ENCODE results near the gene SCP2. TPM values are rescaled to one million over a fixed set of nuclear protein-coding genes. Genes with fewer than 3 reads are reported as not detected.

The SCP2 gene
- total RNA-seq, 4 donors from 2014 or later: 97.8 to 194 (median 118) TPM

DNA sequence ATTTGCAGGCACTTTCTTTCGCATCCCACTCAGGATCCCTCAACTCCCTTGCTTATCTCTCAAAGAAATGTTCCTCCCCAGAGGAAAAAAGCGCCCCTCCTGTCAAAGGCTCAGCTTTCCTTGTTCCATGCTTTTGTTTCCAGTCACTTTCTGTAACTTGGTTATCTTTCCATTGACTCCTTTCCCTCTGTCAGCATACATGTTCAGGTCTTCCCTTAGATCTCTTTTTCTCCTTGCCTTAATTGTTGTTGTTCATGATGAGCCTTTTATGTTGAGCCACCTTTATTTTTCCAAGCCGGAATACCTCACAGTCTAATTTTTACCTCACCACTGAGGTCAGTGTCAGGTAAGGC lies 88.4 kb downstream of the SCP2 start:
- Histone ChIP-seq H3K4me3 (peak overlapping the region; percentile 43 to 72 (median 53)), H3K27me3 (no peaks in the 10 kb centered on the region), H3K36me3 (peaks cover 0 to 20% (median 0%) of the 10 kb centered on the region in 3 donors), H3K27ac (peak overlapping the region in 3 of 4 donors; percentile 39 to 75 (median 73)), H3K9me3 (no peaks in the 10 kb centered on the region), H3K4me1 (peaks cover 0 to 28% (median 4%) of the 10 kb centered on the region in 3 donors)
- TF ChIP-seq, protein P1, sequence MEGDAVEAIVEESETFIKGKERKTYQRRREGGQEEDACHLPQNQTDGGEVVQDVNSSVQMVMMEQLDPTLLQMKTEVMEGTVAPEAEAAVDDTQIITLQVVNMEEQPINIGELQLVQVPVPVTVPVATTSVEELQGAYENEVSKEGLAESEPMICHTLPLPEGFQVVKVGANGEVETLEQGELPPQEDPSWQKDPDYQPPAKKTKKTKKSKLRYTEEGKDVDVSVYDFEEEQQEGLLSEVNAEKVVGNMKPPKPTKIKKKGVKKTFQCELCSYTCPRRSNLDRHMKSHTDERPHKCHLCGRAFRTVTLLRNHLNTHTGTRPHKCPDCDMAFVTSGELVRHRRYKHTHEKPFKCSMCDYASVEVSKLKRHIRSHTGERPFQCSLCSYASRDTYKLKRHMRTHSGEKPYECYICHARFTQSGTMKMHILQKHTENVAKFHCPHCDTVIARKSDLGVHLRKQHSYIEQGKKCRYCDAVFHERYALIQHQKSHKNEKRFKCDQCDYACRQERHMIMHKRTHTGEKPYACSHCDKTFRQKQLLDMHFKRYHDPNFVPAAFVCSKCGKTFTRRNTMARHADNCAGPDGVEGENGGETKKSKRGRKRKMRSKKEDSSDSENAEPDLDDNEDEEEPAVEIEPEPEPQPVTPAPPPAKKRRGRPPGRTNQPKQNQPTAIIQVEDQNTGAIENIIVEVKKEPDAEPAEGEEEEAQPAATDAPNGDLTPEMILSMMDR (IDR thresholded peaks at IDR 0.05): no peak
- no peak for TF ChIP-seq POLR2A (IDR thresholded peaks at IDR 0.05)
- intact Hi-C loops (cut with DNase I): no loop called here
- WGBS, 2 donors: 23 to 29% methylated on average over 3 of the region's 3 CpGs
- DNase-seq: no peak

DNA sequence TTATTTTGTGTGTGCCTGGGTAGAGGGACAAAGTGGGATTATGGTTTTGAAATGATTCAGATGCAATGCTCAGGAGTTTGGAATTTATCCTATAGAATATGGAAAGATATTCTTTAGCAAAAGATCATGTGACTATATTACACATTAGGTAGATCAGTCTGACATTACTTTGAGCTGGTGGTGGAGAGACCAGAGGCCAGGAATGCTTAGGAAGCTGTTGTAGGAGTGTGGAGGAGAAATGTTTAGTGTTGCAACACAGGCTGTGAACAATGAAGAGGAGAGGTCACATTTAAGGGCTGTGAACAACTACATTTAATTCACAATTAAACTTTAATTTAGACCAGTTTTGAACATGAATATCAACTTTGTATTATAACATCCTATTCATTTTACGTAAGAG lies 89.6 kb downstream of the SCP2 start:
- Histone ChIP-seq H3K4me3 (no peak overlapping the region), H3K27me3 (no peaks in the 10 kb centered on the region), H3K36me3 (peaks cover 0 to 20% (median 0%) of the 10 kb centered on the region in 3 donors), H3K4me1 (peaks cover 0 to 28% (median 4%) of the 10 kb centered on the region in 3 donors), H3K9me3 (no peaks in the 10 kb centered on the region), H3K27ac (no peak overlapping the region)
- TF ChIP-seq, protein P1 (IDR thresholded peaks at IDR 0.05): no peak
- TF ChIP-seq POLR2A (IDR thresholded peaks at IDR 0.05): no peak
- intact Hi-C loops (cut with DNase I): no loop called here
- no peak for DNase-seq
- 92 to 100% methylated on average over 1 of the region's 1 CpG for WGBS, 2 donors

DNA sequence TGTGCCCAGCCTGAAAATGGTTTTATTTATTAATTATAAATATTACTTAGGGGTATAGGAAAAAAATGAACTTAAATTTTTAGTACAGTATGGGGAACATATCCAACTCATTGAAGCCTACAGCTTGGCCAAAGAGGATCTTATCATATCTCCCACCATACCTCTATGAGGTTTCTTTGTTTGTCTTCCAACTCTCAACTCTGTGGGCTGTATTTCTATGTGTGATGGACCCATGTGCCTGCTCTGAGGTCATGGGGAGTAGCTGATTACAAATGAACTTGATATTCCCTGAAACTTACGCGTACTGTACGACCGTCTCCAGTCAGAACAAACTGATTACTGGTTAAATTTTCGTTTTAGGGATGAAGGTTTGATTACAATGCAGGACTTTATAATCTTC lies 93.5 kb downstream of the SCP2 start:
- peaks cover 0 to 30% (median 5%) of the 10 kb centered on the region in 3 donors for H3K4me1 ChIP-seq
- 37 to 93% methylated on average over 5 of the region's 5 CpGs for WGBS, 2 donors
- H3K4me3 ChIP-seq: no peak overlapping the region

DNA sequence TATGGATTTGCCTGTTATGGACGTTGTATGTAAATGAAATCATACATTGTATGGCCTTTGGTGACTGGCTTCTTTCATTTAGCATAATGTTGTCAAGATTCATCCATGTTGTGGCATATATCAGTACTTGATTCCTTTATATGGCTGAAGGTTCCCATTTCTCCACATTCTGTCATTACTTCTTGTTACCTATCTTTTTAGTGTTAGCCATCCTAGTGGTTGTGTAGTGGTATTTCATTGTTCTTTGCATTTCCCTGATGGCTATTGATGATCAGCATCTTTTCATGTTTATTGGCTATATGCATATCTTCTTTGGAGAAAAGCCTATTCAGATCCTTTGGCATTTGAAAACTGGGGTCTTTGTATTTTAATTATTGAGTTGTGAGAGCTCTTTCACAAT lies 95.1 kb downstream of the SCP2 start:
- Histone ChIP-seq H3K27me3 (no peaks in the 10 kb centered on the region), H3K4me1 (peaks cover 0 to 25% (median 4%) of the 10 kb centered on the region in 3 donors), H3K4me3 (no peak overlapping the region), H3K9me3 (no peaks in the 10 kb centered on the region), H3K36me3 (peaks cover 0 to 30% (median 0%) of the 10 kb centered on the region in 3 donors), H3K27ac (no peak overlapping the region)
- 88 to 100% methylated on average over 1 of the region's 1 CpG for WGBS, 2 donors
- no peak for DNase-seq
- TF ChIP-seq, protein P1 (IDR thresholded peaks at IDR 0.05): peak in 1 of 6 experiments; percentile 5
- no peak for TF ChIP-seq POLR2A (IDR thresholded peaks at IDR 0.05)
- intact Hi-C loops (cut with DNase I): no loop called here

More for the DNA sequence above, 93.5 kb downstream of the SCP2 start:
- H3K9me3 ChIP-seq: no peaks in the 10 kb centered on the region
- H3K27me3 ChIP-seq: no peaks in the 10 kb centered on the region
- H3K27ac ChIP-seq: no peak overlapping the region
- TF ChIP-seq, protein P1 (IDR thresholded peaks at IDR 0.05): no peak
- TF ChIP-seq POLR2A (IDR thresholded peaks at IDR 0.05): no peak
- intact Hi-C loops (cut with DNase I): no loop called here
- DNase-seq: no peak
- H3K36me3 ChIP-seq: peaks cover 0 to 20% (median 0%) of the 10 kb centered on the region in 3 donors

DNA sequence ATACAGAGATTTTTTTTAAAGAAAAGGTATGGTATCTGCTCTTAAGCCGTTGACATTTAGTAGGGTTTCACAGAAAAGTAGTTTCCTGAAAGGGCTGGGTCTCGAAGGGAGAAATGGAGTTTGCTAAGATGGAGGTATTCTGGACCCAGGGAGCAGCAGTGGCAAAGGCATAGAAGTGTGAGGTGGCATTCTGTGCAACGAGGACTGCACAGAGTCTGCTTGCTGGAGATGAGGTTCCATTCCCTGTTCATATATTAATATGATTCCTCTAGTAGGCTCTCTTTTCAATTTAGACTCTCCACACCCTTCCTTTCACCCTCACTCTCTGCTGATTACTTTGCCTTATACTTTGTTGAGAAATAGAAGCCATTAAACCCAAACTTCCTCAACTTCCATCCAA lies 96.5 kb downstream of the SCP2 start:
- 78 to 80% methylated on average over 3 of the region's 3 CpGs for WGBS, 2 donors
- H3K36me3 ChIP-seq: peaks cover 0 to 34% (median 0%) of the 10 kb centered on the region in 3 donors
- no peaks in the 10 kb centered on the region for H3K9me3 ChIP-seq
- H3K27me3 ChIP-seq: no peaks in the 10 kb centered on the region
- no peak overlapping the region for H3K4me3 ChIP-seq
- no peak for TF ChIP-seq POLR2A (IDR thresholded peaks at IDR 0.05)
- TF ChIP-seq, protein P1 (IDR thresholded peaks at IDR 0.05): no peak
- no peak overlapping the region for H3K27ac ChIP-seq
- no peak for DNase-seq
- intact Hi-C loops (cut with DNase I): no loop called here
- peaks cover 0 to 24% (median 4%) of the 10 kb centered on the region in 3 donors for H3K4me1 ChIP-seq

Data from esophagus squamous epithelium (tissue), 5 donors.